Adrenal gland (tissue), 12 donors: ENCODE results near the gene EMC8. TPM values are rescaled to one million over a fixed set of nuclear protein-coding genes. Genes with fewer than 3 reads are reported as not detected.

ENCODE experiments used
- DNase-seq, 7 donors: peaks; one replicate each; pipeline ENCODE4 v3.0.0-alpha.2; 2019 to 2020
- H3K27ac ChIP-seq, 5 donors: fragments of 200-600 bp; sonication (generic) in 4 of 5; 1 replicate in 3 of 5; 2 replicates in 2 of 5; pipeline versions ENCODE4 v1.5.1 to v1.8.0; 2016 to 2020; ENCODE audit warnings: mild to moderate bottlenecking in 1 of 5
- H3K27me3 ChIP-seq: fragments of 200-600 bp; 2 replicates; pipeline ENCODE4 v1.8.0; 2021
- H3K36me3 ChIP-seq, 2 donors: fragments of 200-600 bp; replicated peaks in 1 of 2; 1 replicate in 1 of 2; 2 replicates in 1 of 2; pipeline versions ENCODE4 v1.5.1 to v1.8.0; 2018 to 2022
- H3K4me1 ChIP-seq, 2 donors: fragments of 200-600 bp; replicated peaks in 1 of 2; 1 replicate in 1 of 2; 2 replicates in 1 of 2; pipeline versions ENCODE4 v1.5.1 to v1.8.0; 2018 to 2021
- H3K4me3 ChIP-seq, 4 donors: fragments of 200-600 bp; sonication (generic) in 3 of 4; one replicate each; pipeline ENCODE4 v1.5.1; 2016 to 2018
- H3K9me3 ChIP-seq, 3 donors: fragments of 200-600 bp; sonication (generic) in 1 of 3; replicated peaks in 1 of 3; 1 replicate in 2 of 3; 2 replicates in 1 of 3; pipeline versions ENCODE4 v1.5.1 to v1.8.0; 2016 to 2021
- CTCF ChIP-seq, 6 experiments: fragments of 450-650 bp in 4 of 6; fragments of 200-600 bp in 2 of 6; sonication (generic) in 1 of 6; IDR thresholded peaks; 1 replicate in 5 of 6; 2 replicates in 1 of 6; pipeline versions ENCODE4 v1.5.1 to v1.8.0; 2016 to 2021; ENCODE audit warnings: antibody characterized with exemption in 6 of 6, mild to moderate bottlenecking in 2 of 6, moderate library complexity in 1 of 6
- POLR2A ChIP-seq, 2 donors: fragments of 450-650 bp; IDR thresholded peaks; one replicate each; pipeline ENCODE4 v1.6.1; 2017; ENCODE audit warnings: antibody characterized with exemption in 2 of 2, mild to moderate bottlenecking in 2 of 2, moderate library complexity in 1 of 2
- WGBS, 4 donors: extraction: QIAGEN DNeasy Blood & Tissue Kit in 2 of 4; methylation state at CpG; one replicate each; pipeline versions ENCODE4 v1.1.5 to v1.1.7; 2013 to 2017; 5-methylcytosine and 5-hydroxymethylcytosine counted together
- intact Hi-C, 2 donors: fragments of 100-400 bp; cut with DNase I; formaldehyde crosslinking; loops; one replicate each; pipeline versions ENCODE4 v1.14.1 to v1.15.0; 2022 to 2023
- polyA plus RNA-seq, 3 donors: library from polyadenylated mRNA; stranded (reverse); fragments of 200-250 nt in 2 of 3; fragments of 350-450 nt in 1 of 3; fragmentation: Illumina TruSeq in 1 of 3; extraction: RNeasy Lipid Tissue Mini Kit (QIAGEN cat#74804) in 1 of 3; gene quantifications; one replicate each; pipeline ENCODE4 v1.2.3, GENCODE V29; 2013 to 2014
- total RNA-seq, 9 donors: library from RNA; depleted of rRNA in 4 of 9; stranded (reverse); fragments of >200 nt in 4 of 9; fragments of 120-200 nt in 1 of 9; fragmentation: NEBNext Ultra II Directional in 1 of 9; extraction: Animal tissue kit (Norgen Biotek cat#: 25700) in 1 of 9; gene quantifications; one replicate each; pipeline versions ENCODE4 v1.1.0 to v1.2.4, GENCODE V29; 2013 to 2023
- donor health status: healthy with polysubstance abuse.
- donor health status: Bipolar disorder and iron deficiency.
- donor health status: DM: yes; HTN: yes; CAD: no.
- donor health status: DM: no; HTN: no; CAD: no.
- donor health status: DM: no; HTN: no; CAD: no.
- donor health status: DM: yes; HTN: yes; CAD: no.

The EMC8 gene
- total and polyA plus RNA-seq, 12 donors, result 10.7 to 53.8 (median 24.1) TPM

- no peaks in the 10 kb centered on the region for H3K4me1 ChIP-seq
- WGBS, 4 donors, result 77 to 81% (median 80%) methylated on average over 6 of the region's 6 CpGs
- H3K36me3 ChIP-seq, result peaks cover 0 to 5% of the 10 kb centered on the region in 2 donors
- H3K9me3 ChIP-seq, result no peaks in the 10 kb centered on the region
- no peak for DNase-seq
- TF ChIP-seq POLR2A (IDR thresholded peaks at IDR 0.05), result no peak
- TF ChIP-seq CTCF (IDR thresholded peaks at IDR 0.05), result no peak
- no peaks in the 10 kb centered on the region for H3K27me3 ChIP-seq
- no peak overlapping the region for H3K27ac ChIP-seq
- H3K4me3 ChIP-seq, result no peak overlapping the region
- intact Hi-C loops, result no loop called here
Measured at GRCh38 chr16:85774136-85774535, 25.2 kb downstream of the EMC8 start.

GRCh38 chr16:85773044-85773443 lies 26.3 kb downstream of the EMC8 start:
- H3K27ac ChIP-seq, result no peak overlapping the region
- no peak for DNase-seq
- no peak overlapping the region for H3K4me3 ChIP-seq
- H3K4me1 ChIP-seq, result no peaks in the 10 kb centered on the region
- TF ChIP-seq CTCF (IDR thresholded peaks at IDR 0.05) (no peak), POLR2A (IDR thresholded peaks at IDR 0.05) (no peak)
- H3K27me3 ChIP-seq, result no peaks in the 10 kb centered on the region
- 94 to 98% (median 94%) methylated on average over 6 of the region's 6 CpGs for WGBS, 4 donors
- intact Hi-C loops, result no loop called here
- no peaks in the 10 kb centered on the region for H3K36me3 ChIP-seq
- H3K9me3 ChIP-seq, result no peaks in the 10 kb centered on the region

DNA sequence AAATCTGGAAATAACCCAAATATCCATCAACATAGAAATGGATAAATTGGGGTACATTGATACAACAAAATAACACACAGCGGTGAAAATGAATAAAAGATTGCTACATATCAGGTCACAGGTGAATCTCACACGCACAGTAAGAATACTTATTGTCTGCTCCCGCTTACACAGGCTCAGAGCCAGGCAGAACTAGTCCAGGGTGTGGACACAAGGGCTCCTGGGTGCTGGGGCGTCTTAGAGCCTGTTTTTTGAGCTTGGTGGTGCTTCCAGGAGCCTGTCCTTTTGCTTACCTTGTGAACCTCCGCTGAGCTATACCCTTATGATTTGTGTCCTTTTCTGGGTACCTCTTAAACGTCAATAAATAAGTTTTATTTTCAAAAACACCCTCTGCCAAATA lies 28.6 kb downstream of the EMC8 start:
- Histone ChIP-seq H3K36me3 (no peaks in the 10 kb centered on the region), H3K4me1 (no peaks in the 10 kb centered on the region), H3K27me3 (no peaks in the 10 kb centered on the region), H3K4me3 (no peak overlapping the region), H3K9me3 (no peaks in the 10 kb centered on the region), H3K27ac (no peak overlapping the region)
- 88 to 96% (median 95%) methylated on average over 6 of the region's 6 CpGs for WGBS, 4 donors
- intact Hi-C loops, result no loop called here
- TF ChIP-seq POLR2A (IDR thresholded peaks at IDR 0.05) (no peak), CTCF (IDR thresholded peaks at IDR 0.05) (no peak)
- DNase-seq, result no peak

DNA sequence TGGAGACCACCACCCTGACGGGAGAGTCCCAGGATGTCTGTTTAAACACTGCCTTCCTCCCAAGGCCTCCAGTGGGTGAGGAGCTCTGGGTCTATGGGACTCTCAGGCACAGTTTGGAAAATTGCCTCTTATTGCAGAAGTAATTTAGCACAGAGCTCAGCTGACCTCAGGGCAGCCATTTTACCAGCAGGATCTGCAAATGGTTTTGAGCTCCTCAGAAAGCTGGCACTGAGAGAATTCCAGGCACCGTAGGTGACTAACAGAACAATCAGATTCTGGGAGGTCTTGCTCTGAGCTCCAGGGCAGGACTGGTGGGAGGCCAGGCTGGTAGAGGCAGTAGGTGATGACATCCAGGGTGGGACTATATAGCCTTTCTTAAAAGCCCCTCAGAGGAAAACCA lies 31.1 kb downstream of the EMC8 start:
- Histone ChIP-seq H3K36me3 (no peaks in the 10 kb centered on the region), H3K9me3 (no peaks in the 10 kb centered on the region), H3K4me1 (no peaks in the 10 kb centered on the region), H3K27ac (no peak overlapping the region), H3K27me3 (peaks cover 4% of the 10 kb centered on the region), H3K4me3 (no peak overlapping the region)
- intact Hi-C loops, result no loop called here
- no peak for DNase-seq
- TF ChIP-seq POLR2A (IDR thresholded peaks at IDR 0.05) (no peak), CTCF (IDR thresholded peaks at IDR 0.05) (no peak)
- 71 to 82% (median 77%) methylated on average over 2 of the region's 2 CpGs for WGBS, 4 donors
